HepG2 (cell line): ENCODE data around the gene ZFR. TPM values are rescaled to one million over a fixed set of nuclear protein-coding genes. Genes with fewer than 3 reads are reported as not detected.
A peak's percentile ranks its signal among the peaks of the same experiment; 100 is the strongest.

ENCODE experiments used
- ARNT2 ChIP-seq: sonication (generic); formaldehyde crosslinking; IDR thresholded peaks from 2 replicates; pipeline ENCODE4 v1.8.0; 2022; ENCODE audit warnings: mild to moderate bottlenecking, low read depth, missing genetic modification reagents, moderate library complexity
- CEBPB ChIP-seq: IDR thresholded peaks from 2 replicates; pipeline ENCODE4 v1.6.1; 2011; ENCODE audit warnings: low read depth, low read length, improper control_type of control experiment, borderline replicate concordance
- ETV5 ChIP-seq: IDR thresholded peaks from 2 replicates; pipeline ENCODE4 v1.6.1; 2018; ENCODE audit warnings: missing biosample characterization, missing genetic modification reagents, inconsistent platforms, borderline replicate concordance
- GATAD2A ChIP-seq: IDR thresholded peaks from 2 replicates; pipeline ENCODE4 v1.6.1; 2016
- HIVEP1 ChIP-seq: sonication (generic); formaldehyde crosslinking; IDR thresholded peaks from 2 replicates; pipeline ENCODE4 v1.4.0; 2020; ENCODE audit warnings: mild to moderate bottlenecking, missing genetic modification reagents
- HMG20B ChIP-seq: conservative IDR thresholded peaks from 2 replicates; pipeline ENCODE4 v1.6.1; 2016; ENCODE audit warnings: missing genetic modification reagents, missing compliant biosample characterization
- NKX3-1 ChIP-seq: sonication (generic); formaldehyde crosslinking; IDR thresholded peaks from 2 replicates; pipeline ENCODE4 v1.5.0; 2020; ENCODE audit warnings: missing genetic modification reagents
- PPARG ChIP-seq: conservative IDR thresholded peaks from 2 replicates; pipeline ENCODE4 v1.6.1; 2016; ENCODE audit warnings: missing biosample characterization, missing genetic modification reagents
- SNAPC2 ChIP-seq: sonication (generic); formaldehyde crosslinking; IDR thresholded peaks from 2 replicates; pipeline ENCODE4 v1.8.1; 2022; ENCODE audit warnings: mild to moderate bottlenecking, missing genetic modification reagents
- SOX5 ChIP-seq: IDR thresholded peaks from 2 replicates; pipeline ENCODE4 v1.6.1; 2016; ENCODE audit warnings: borderline replicate concordance
- TARDBP ChIP-seq: sonication (generic); formaldehyde crosslinking; IDR thresholded peaks from 2 replicates; pipeline ENCODE4 v1.8.0; 2022; ENCODE audit warnings: mild to moderate bottlenecking, missing genetic modification reagents
- XRCC5 ChIP-seq: fragments of 200-400 bp; formaldehyde crosslinking; optimal IDR thresholded peaks from 2 replicates; pipeline ENCODE3; 2017; ENCODE audit warnings: mild to moderate bottlenecking, low read length
- YEATS4 ChIP-seq: sonication (generic); formaldehyde crosslinking; IDR thresholded peaks from 2 replicates; pipeline ENCODE4 v1.4.0; 2020; ENCODE audit warnings: missing genetic modification reagents, borderline replicate concordance
- ZBTB26 ChIP-seq: IDR thresholded peaks from 2 replicates; pipeline ENCODE4 v1.6.1; 2016; ENCODE audit warnings: missing compliant biosample characterization, missing genetic modification reagents, borderline replicate concordance
- ZFP91 ChIP-seq: sonication (generic); formaldehyde crosslinking; IDR thresholded peaks from 2 replicates; pipeline ENCODE4 v1.9.0; 2022; ENCODE audit warnings: missing genetic modification reagents, mild to moderate bottlenecking, borderline replicate concordance
- ZFY ChIP-seq: sonication (generic); formaldehyde crosslinking; IDR thresholded peaks from 2 replicates; pipeline ENCODE4 v1.4.0; 2020; ENCODE audit warnings: missing genetic modification reagents
- ZNF225 ChIP-seq: sonication (generic); formaldehyde crosslinking; IDR thresholded peaks from 2 replicates; pipeline ENCODE4 v1.4.0; 2020; ENCODE audit warnings: mild to moderate bottlenecking, missing genetic modification reagents
- ZNF256 ChIP-seq: sonication (generic); formaldehyde crosslinking; conservative IDR thresholded peaks from 2 replicates; pipeline ENCODE4 v1.4.0; 2020; ENCODE audit warnings: missing genetic modification reagents
- ZNF484 ChIP-seq: sonication (generic); formaldehyde crosslinking; IDR thresholded peaks from 2 replicates; pipeline ENCODE4 v1.5.1; 2020; ENCODE audit warnings: mild to moderate bottlenecking, low read depth, missing genetic modification reagents, borderline replicate concordance
- ZNF7 ChIP-seq: IDR thresholded peaks from 2 replicates; pipeline ENCODE4 v1.6.1; 2016; ENCODE audit warnings: missing biosample characterization, missing genetic modification reagents
- ZNF770 ChIP-seq: sonication (generic); formaldehyde crosslinking; IDR thresholded peaks from 2 replicates; pipeline ENCODE4 v1.5.0; 2020; ENCODE audit warnings: mild to moderate bottlenecking, missing genetic modification reagents
- ZNF777 ChIP-seq: sonication (generic); formaldehyde crosslinking; IDR thresholded peaks from 2 replicates; pipeline ENCODE4 v1.4.0; 2020; ENCODE audit warnings: missing genetic modification reagents
- polyA plus RNA-seq, 8 experiments: library from polyadenylated mRNA; depleted of rRNA in 3 of 8; stranded (reverse) in 7 of 8; unstranded in 1 of 8; fragments of >200 nt; fragmentation: Illumina TruSeq in 4 of 8; extraction: Trizol in 4 of 8; gene quantifications; 2 replicates each; pipeline versions ENCODE4 v1.2.1 to v1.2.3, GENCODE V29; 2011 to 2016; ENCODE audit warnings: low read depth in 4 of 8, missing spikeins in 1 of 8, mixed read lengths in 1 of 8; ENCODE audit not compliant: insufficient read depth in 1 of 8
- total RNA-seq, 5 experiments: library from RNA; depleted of rRNA; stranded (reverse); fragments of >200 nt; fragmentation: Illumina TruSeq; extraction: Trizol; gene quantifications; 2 replicates each; pipeline ENCODE4 v1.2.3, GENCODE V29; 2016; ENCODE audit warnings: low read depth in 1 of 5

The ZFR gene
- total and polyA plus RNA-seq, 2 of the 13 experiments (the other 11 are each of a cell fraction or from before 2014, with no cell fraction given), result 89.0 to 92.8 TPM

DNA sequence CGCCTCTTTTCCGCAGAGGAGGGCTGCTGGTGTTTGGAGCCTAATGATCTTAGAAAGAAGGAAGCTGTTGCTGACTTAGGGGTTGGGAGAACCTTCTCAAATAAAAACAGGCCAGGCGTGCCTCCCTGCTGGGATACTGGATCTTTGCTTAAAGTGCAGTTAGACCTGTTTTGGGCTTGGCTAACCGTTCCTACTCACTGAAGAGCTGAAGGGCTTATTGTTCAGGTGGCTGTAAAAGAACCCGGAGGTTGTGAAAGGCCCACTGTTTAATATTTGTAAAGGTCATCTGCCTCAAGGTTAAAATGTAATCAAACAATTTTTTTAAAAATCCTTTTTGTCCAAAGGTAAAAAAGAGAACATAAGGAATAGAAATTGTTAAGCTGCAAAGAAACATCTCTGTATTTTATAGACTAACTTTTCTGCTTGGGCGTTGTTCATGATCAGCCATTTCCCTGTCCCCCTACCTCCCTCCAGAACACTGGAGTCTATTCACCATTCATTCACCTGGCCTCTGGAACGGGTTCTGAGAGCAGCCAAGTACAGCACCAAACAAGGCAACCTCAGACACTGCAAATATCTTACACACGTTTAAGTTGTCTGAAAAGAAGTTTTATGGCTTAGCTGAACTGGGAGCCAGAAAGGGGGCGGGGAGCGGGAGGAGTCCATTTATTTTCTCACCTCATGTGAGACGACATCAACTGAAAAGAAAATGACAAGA is 113.2 kb downstream of the ZFR start (continued):
- TF ChIP-seq ZBTB26 (CRISPR knock-in tag), result peak; percentile 85
- no peak for TF ChIP-seq ZNF777
- no peak for TF ChIP-seq SNAPC2 (CRISPR knock-in tag)
- 0 out of 2 replicates have a peak, but pooled peaks have one; percentile 10 for TF ChIP-seq ZNF770
- TF ChIP-seq XRCC5, result peak; percentile 32
- peak; percentile 82 for TF ChIP-seq NKX3-1 (CRISPR knock-in tag)
- TF ChIP-seq HMG20B (CRISPR knock-in tag), result peak; percentile 15; the same call in 1 of the 2 replicates
- TF ChIP-seq ZNF256 (CRISPR knock-in tag), result no peak
- TF ChIP-seq ZNF484 (CRISPR knock-in tag), result no peak
- TF ChIP-seq HIVEP1 (CRISPR knock-in tag), result no peak
- peak; percentile 61 for TF ChIP-seq ZFY (CRISPR knock-in tag)
- no peak for TF ChIP-seq ZNF7 (CRISPR knock-in tag)
- TF ChIP-seq PPARG (CRISPR knock-in tag), result peak; percentile 65
- peak; percentile 20; the same call in 1 of the 2 replicates for TF ChIP-seq SOX5
- TF ChIP-seq ZFP91, result no peak
- peak; percentile 54; the same call in 1 of the 2 replicates for TF ChIP-seq YEATS4
- TF ChIP-seq CEBPB, result peak; percentile 67; the same call in 1 of the 2 replicates
- TF ChIP-seq ZNF225 (CRISPR knock-in tag), result no peak
- TF ChIP-seq GATAD2A (CRISPR knock-in tag), result peak; percentile 67
- TF ChIP-seq ARNT2 (CRISPR knock-in tag), result no peak
- 0 out of 2 replicates have a peak, but pooled peaks have one; percentile 29 for TF ChIP-seq TARDBP (CRISPR knock-in tag)
- TF ChIP-seq ETV5, result peak; percentile 35; the same call in 1 of the 2 replicates
